ENCODE data around the gene TIAM2.
A peak's percentile ranks its signal among the peaks of the same experiment; 100 is the strongest.
"Not testable (repeated sequence)": the region's sequence is repeated elsewhere in the genome, so short reads cannot be mapped to it uniquely, and the experiment has no call there.

The TIAM2 gene

GRCh38 chr6:154995254-154996015, at the start of gene TIAM2:
Gene TIAM2 (plus strand): TSS chr6:154995315. CDS start chr6:155129224, 133,909 bp downstream.
- DNase-seq = no peak

- DNase-seq = no peak
Observed at GRCh38 chr6:154950979-154951344, 44.2 kb upstream of the TIAM2 start.

- no peak for DNase-seq
Observed at GRCh38 chr6:154951345-154952200, 43.5 kb upstream of the TIAM2 start.

- DNase-seq = no peak
Observed at GRCh38 chr6:154953644-154954043, 41.5 kb upstream of the TIAM2 start.

GRCh38 chr6:154954347-154954746, 40.8 kb upstream of the TIAM2 start:
- no peak for DNase-seq

- no peak for DNase-seq
Observed at GRCh38 chr6:154956771-154957522, 38.2 kb upstream of the TIAM2 start.

GRCh38 chr6:154958469-154958868, 36.6 kb upstream of the TIAM2 start:
- no peak for DNase-seq

GRCh38 chr6:154960299-154960843, 34.7 kb upstream of the TIAM2 start:
- DNase-seq = no peak

- no peak for DNase-seq
Observed at GRCh38 chr6:154960854-154961530, 34.1 kb upstream of the TIAM2 start.

GRCh38 chr6:154962753-154963152, 32.4 kb upstream of the TIAM2 start:
- peak; percentile 82 for DNase-seq

- not testable (repeated sequence) for DNase-seq
Observed at GRCh38 chr6:154966065-154966770, 28.9 kb upstream of the TIAM2 start.

- no peak for DNase-seq
Observed at GRCh38 chr6:154969796-154970195, 25.3 kb upstream of the TIAM2 start.

- no peak for DNase-seq
Observed at GRCh38 chr6:154974485-154975149, 20.5 kb upstream of the TIAM2 start.

GRCh38 chr6:154977588-154977987, 17.5 kb upstream of the TIAM2 start:
- DNase-seq = no peak

GRCh38 chr6:154980273-154981078, 14.6 kb upstream of the TIAM2 start:
- no peak for DNase-seq

- no peak for DNase-seq
Observed at GRCh38 chr6:154981079-154981870, 13.8 kb upstream of the TIAM2 start.

GRCh38 chr6:154984146-154984545, 11.0 kb upstream of the TIAM2 start:
- no peak for DNase-seq

GRCh38 chr6:154986787-154987235, 8.3 kb upstream of the TIAM2 start:
- no peak for DNase-seq

- no peak for DNase-seq
Observed at GRCh38 chr6:154989448-154989847, 5.7 kb upstream of the TIAM2 start.
